ENCODE results near the gene LMCD1.

The LMCD1 gene

GRCh38 chr3:8492744-8493511 is 8.7 kb upstream of the LMCD1 start:
- H3K4me3 ChIP-seq (ENCODE audit: low read length, poor library complexity, severe bottlenecking), result no peak overlapping the region
- H4K20me1 ChIP-seq (ENCODE audit: insufficient read depth, low read length, poor library complexity, severe bottlenecking), result no peaks in the 10 kb centered on the region
- H3K9me3 ChIP-seq (ENCODE audit: insufficient read depth, low read depth, low read length), result no peaks in the 10 kb centered on the region
- no peaks in the 10 kb centered on the region for H3K4me1 ChIP-seq (ENCODE audit: insufficient read depth, low read length, poor library complexity, severe bottlenecking)
- H3K36me3 ChIP-seq (ENCODE audit: insufficient read depth, low read length), result no peaks in the 10 kb centered on the region
- H3K9ac ChIP-seq (ENCODE audit: low read depth, low read length, poor library complexity, severe bottlenecking), result no peak overlapping the region
- no peak overlapping the region for H3K4me2 ChIP-seq (ENCODE audit: low read depth, low read length, poor library complexity, severe bottlenecking)
- no peak overlapping the region for H2AFZ ChIP-seq (ENCODE audit: low read length)
- H3K27me3 ChIP-seq (ENCODE audit: insufficient read depth, low read length, poor library complexity, severe bottlenecking), result no peaks in the 10 kb centered on the region
- TF ChIP-seq EZH2phosphoT487 (IDR thresholded peaks at IDR 0.05; ENCODE audit: borderline replicate concordance), result no peak
- TF ChIP-seq CTCF (conservative IDR thresholded peaks at IDR 0.05; ENCODE audit: low read length), result no peak
- no peaks in the 10 kb centered on the region for H3K9me2 ChIP-seq (replicated peaks; ENCODE audit: low read depth, low read length)
- no peaks in the 10 kb centered on the region for H3F3A ChIP-seq (ENCODE audit: low read depth)
- H3K79me2 ChIP-seq (ENCODE audit: insufficient read depth, low read length), result no peaks in the 10 kb centered on the region

- H3K9ac ChIP-seq (ENCODE audit: low read depth, low read length, poor library complexity, severe bottlenecking), result no peak overlapping the region
- no peaks in the 10 kb centered on the region for H3K36me3 ChIP-seq (ENCODE audit: insufficient read depth, low read length)
- no peak overlapping the region for H3K4me3 ChIP-seq (ENCODE audit: low read length, poor library complexity, severe bottlenecking)
- H3K9me2 ChIP-seq (replicated peaks; ENCODE audit: low read depth, low read length), result no peaks in the 10 kb centered on the region
- no peaks in the 10 kb centered on the region for H3K27me3 ChIP-seq (ENCODE audit: insufficient read depth, low read length, poor library complexity, severe bottlenecking)
- H3K9me3 ChIP-seq (ENCODE audit: insufficient read depth, low read depth, low read length), result no peaks in the 10 kb centered on the region
- H3K4me2 ChIP-seq (ENCODE audit: low read depth, low read length, poor library complexity, severe bottlenecking), result no peak overlapping the region
- H4K20me1 ChIP-seq (ENCODE audit: insufficient read depth, low read length, poor library complexity, severe bottlenecking), result no peaks in the 10 kb centered on the region
- H3F3A ChIP-seq (ENCODE audit: low read depth), result no peaks in the 10 kb centered on the region
- no peak for TF ChIP-seq EZH2phosphoT487 (IDR thresholded peaks at IDR 0.05; ENCODE audit: borderline replicate concordance)
- TF ChIP-seq CTCF (conservative IDR thresholded peaks at IDR 0.05; ENCODE audit: low read length), result no peak
- no peaks in the 10 kb centered on the region for H3K4me1 ChIP-seq (ENCODE audit: insufficient read depth, low read length, poor library complexity, severe bottlenecking)
- no peak overlapping the region for H2AFZ ChIP-seq (ENCODE audit: low read length)
- no peaks in the 10 kb centered on the region for H3K79me2 ChIP-seq (ENCODE audit: insufficient read depth, low read length)
Observed at GRCh38 chr3:8493744-8494143, 7.9 kb upstream of the LMCD1 start.

- Histone ChIP-seq H3K4me2 (ENCODE audit: low read depth, low read length, poor library complexity, severe bottlenecking) (no peak overlapping the region), H3K36me3 (ENCODE audit: insufficient read depth, low read length) (no peaks in the 10 kb centered on the region), H3K9me2 (replicated peaks; ENCODE audit: low read depth, low read length) (no peaks in the 10 kb centered on the region), H3K27me3 (ENCODE audit: insufficient read depth, low read length, poor library complexity, severe bottlenecking) (no peaks in the 10 kb centered on the region), H3K79me2 (ENCODE audit: insufficient read depth, low read length) (no peaks in the 10 kb centered on the region), H4K20me1 (ENCODE audit: insufficient read depth, low read length, poor library complexity, severe bottlenecking) (no peaks in the 10 kb centered on the region), H2AFZ (ENCODE audit: low read length) (no peak overlapping the region), H3F3A (ENCODE audit: low read depth) (no peaks in the 10 kb centered on the region), H3K9ac (ENCODE audit: low read depth, low read length, poor library complexity, severe bottlenecking) (no peak overlapping the region), H3K9me3 (ENCODE audit: insufficient read depth, low read depth, low read length) (no peaks in the 10 kb centered on the region), H3K4me1 (ENCODE audit: insufficient read depth, low read length, poor library complexity, severe bottlenecking) (no peaks in the 10 kb centered on the region), H3K4me3 (ENCODE audit: low read length, poor library complexity, severe bottlenecking) (no peak overlapping the region)
- TF ChIP-seq CTCF (conservative IDR thresholded peaks at IDR 0.05; ENCODE audit: low read length), result no peak
- TF ChIP-seq EZH2phosphoT487 (IDR thresholded peaks at IDR 0.05; ENCODE audit: borderline replicate concordance), result no peak
Observed at GRCh38 chr3:8494327-8494726, 7.3 kb upstream of the LMCD1 start.

All from Loucy (cell line).